ENCODE data around the gene MICAL1.

GRCh38 chr6:109406196-109406595 is 49.4 kb downstream of the MICAL1 start:
- TF ChIP-seq CTCF (IDR thresholded peaks at IDR 0.05; ENCODE audit: extremely low read depth in 1 of 2, insufficient read depth in 1 of 2, low read depth in 1 of 2, low read length in 2 of 2) (no peak), POLR2A (IDR thresholded peaks at IDR 0.05; ENCODE audit: low read depth, low read length) (no peak), EZH2 (IDR thresholded peaks at IDR 0.05; ENCODE audit: borderline replicate concordance, low read depth, low read length, severe bottlenecking) (no peak)
